Epithelial cell of proximal tubule (primary cell): ENCODE results near the gene BEGAIN. TPM values are rescaled to one million over a fixed set of nuclear protein-coding genes. Genes with fewer than 3 reads are reported as not detected.

Experiments used
- DNase-seq: peaks from one replicate; pipeline ENCODE4 v3.0.0-alpha.2; 2011; ENCODE audit warnings: low read depth
- H3K4me3 ChIP-seq: 2 replicates; pipeline ENCODE4 v1.5.1; 2011; ENCODE audit warnings: low read depth, mild to moderate bottlenecking, low read length
- CTCF ChIP-seq: conservative IDR thresholded peaks from 2 replicates; pipeline ENCODE4 v1.5.1; 2012; ENCODE audit warnings: low read depth, mild to moderate bottlenecking, low read length
- total RNA-seq: library from RNA; depleted of rRNA; stranded (reverse); fragments of >200 nt; gene quantifications from 2 replicates; pipeline ENCODE4 v1.2.3, GENCODE V29; 2015

BEGAIN gene
- total RNA-seq, 1 donor from 2014 or later, result 1.4 TPM

- no peak for TF ChIP-seq CTCF
Observed at GRCh38 chr14:100566586-100566985, 20.6 kb downstream of the BEGAIN start.

GRCh38 chr14:100566119-100566518 is 21.1 kb downstream of the BEGAIN start:
- DNase-seq, result no peak
- TF ChIP-seq CTCF, result no peak

More at GRCh38 chr14:100566586-100566985, 20.6 kb downstream of the BEGAIN start:
- DNase-seq, result no peak
- H3K4me3 ChIP-seq, result no peak overlapping the region

GRCh38 chr14:100565650-100566049 is 21.6 kb downstream of the BEGAIN start:
- no peak for TF ChIP-seq CTCF
- no peak for DNase-seq

More at GRCh38 chr14:100566119-100566518, 21.1 kb downstream of the BEGAIN start:
- no peak overlapping the region for H3K4me3 ChIP-seq

GRCh38 chr14:100564512-100564911 is 22.7 kb downstream of the BEGAIN start:
- no peak for TF ChIP-seq CTCF
- DNase-seq, result no peak
- no peak overlapping the region for H3K4me3 ChIP-seq

More at GRCh38 chr14:100565650-100566049, 21.6 kb downstream of the BEGAIN start:
- H3K4me3 ChIP-seq, result no peak overlapping the region

GRCh38 chr14:100562751-100563150 is 24.5 kb downstream of the BEGAIN start:
- TF ChIP-seq CTCF, result no peak
- no peak overlapping the region for H3K4me3 ChIP-seq
- no peak for DNase-seq

GRCh38 chr14:100561005-100561404 is 26.2 kb downstream of the BEGAIN start:
- no peak for TF ChIP-seq CTCF
- DNase-seq, result no peak
- H3K4me3 ChIP-seq, result no peak overlapping the region

- no peak for DNase-seq
- TF ChIP-seq CTCF, result no peak
- H3K4me3 ChIP-seq, result no peak overlapping the region
Observed at GRCh38 chr14:100560471-100560870, 26.7 kb downstream of the BEGAIN start.
